Measurements from ENCODE around the gene SCYL1.

Gene SCYL1

DNA sequence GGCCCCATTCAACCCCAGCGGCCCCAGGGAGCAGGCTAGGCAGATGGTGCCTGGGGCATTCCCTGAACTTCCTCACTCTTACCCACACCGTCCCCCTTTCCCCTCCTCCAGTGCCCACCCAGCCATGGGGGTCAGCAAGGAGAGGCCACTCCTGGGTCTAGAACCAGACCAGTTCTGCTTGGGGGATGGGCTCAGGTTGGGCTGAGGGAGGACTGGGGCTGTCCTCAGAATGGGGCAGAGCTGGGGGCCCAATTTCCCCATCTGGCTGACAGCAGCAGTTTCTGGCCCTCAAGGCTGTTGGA is 12.4 kb downstream of the SCYL1 start:
- no peak for DNase-seq (ENCODE audit: low read depth in 2 of 2)

DNA sequence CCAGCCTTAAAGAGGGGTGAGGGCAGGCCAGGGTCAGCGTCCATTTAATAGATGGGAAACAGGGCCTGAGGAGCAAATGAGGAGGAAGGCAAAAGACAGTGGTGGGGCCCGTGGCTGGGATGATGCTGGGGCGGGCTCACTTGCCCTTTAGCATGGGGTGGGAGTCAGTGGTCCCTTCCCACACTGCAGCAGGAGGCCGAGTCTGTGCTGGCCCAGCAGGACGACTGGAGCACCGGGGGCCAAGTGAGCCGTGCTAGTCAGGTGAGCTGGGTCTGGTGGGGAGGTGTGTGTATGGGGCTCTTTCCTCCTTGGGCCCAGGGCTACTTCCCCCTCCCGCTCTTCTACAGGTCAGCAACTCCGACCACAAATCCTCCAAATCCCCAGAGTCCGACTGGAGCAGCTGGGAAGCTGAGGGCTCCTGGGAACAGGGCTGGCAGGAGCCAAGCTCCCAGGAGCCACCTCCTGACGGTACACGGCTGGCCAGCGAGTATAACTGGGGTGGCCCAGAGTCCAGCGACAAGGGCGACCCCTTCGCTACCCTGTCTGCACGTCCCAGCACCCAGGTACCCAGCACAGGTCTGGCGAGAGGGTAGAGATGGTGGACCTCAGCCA is 12.8 kb downstream of the SCYL1 start:
- no peak for DNase-seq (ENCODE audit: low read depth in 2 of 2)

DNA sequence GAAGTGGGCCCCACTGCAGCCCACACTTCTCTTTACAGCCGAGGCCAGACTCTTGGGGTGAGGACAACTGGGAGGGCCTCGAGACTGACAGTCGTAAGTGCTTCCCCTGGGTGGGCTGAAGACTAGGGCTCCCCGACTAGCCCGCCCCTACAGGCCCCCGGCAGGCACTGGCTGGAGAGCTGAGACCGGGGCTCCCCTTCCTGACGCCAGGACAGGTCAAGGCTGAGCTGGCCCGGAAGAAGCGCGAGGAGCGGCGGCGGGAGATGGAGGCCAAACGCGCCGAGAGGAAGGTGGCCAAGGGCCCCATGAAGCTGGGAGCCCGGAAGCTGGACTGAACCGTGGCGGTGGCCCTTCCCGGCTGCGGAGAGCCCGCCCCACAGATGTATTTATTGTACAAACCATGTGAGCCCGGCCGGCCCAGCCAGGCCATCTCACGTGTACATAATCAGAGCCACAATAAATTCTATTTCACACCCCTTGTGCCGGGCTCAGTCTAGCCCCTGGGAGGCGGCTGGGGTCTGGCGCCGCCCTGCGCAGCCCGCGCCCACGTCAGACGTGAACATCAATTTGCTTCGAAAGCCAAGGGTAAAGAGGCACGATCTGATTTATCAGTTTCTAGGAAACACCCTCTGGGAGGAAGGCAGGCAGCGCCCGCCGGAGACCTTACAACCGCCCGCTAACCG is 13.5 kb downstream of the SCYL1 start:
- DNase-seq (ENCODE audit: low read depth in 2 of 2), result no peak

DNA sequence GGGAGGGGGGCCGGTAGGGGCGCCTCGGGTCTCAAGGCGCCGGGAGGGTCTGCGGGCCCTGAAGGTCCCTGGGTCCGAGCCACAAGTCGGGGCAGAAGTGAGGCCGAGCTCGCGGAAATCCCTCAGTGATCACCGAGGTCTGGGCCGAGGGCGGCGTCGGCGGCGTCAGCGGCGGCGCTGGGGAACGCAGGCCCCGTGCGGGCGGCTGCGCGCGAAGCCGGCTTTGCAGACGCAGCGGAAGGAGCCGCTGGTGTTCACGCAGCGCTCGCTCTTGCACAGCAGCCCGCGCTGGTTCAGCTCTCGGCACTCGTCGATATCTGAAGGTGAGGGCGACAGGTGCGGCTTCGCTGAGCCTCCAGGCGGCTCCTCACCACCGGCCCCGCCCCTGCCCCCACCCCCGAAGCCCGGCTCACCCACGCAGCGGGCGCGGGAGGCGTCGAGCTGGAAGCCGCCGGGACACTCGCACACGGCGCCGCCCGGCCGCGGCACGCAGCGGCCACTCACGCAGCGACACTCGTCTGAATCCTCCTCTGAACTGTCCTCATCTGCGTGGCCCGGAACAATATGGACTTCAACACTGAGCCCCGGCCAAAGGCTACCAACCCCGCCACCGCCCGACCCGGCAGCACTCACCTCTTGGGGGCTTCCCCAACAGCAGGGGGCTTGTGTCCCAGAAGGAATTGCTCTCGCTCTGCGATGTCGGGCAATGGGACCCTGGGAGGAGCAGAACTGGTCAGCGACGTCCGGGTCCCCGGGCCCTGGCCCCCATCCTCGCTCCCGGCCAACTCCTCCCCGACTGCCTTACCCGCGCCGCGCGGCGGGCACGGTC is 14.2 kb downstream of the SCYL1 start:
- no peak for DNase-seq (ENCODE audit: low read depth in 2 of 2)

DNA sequence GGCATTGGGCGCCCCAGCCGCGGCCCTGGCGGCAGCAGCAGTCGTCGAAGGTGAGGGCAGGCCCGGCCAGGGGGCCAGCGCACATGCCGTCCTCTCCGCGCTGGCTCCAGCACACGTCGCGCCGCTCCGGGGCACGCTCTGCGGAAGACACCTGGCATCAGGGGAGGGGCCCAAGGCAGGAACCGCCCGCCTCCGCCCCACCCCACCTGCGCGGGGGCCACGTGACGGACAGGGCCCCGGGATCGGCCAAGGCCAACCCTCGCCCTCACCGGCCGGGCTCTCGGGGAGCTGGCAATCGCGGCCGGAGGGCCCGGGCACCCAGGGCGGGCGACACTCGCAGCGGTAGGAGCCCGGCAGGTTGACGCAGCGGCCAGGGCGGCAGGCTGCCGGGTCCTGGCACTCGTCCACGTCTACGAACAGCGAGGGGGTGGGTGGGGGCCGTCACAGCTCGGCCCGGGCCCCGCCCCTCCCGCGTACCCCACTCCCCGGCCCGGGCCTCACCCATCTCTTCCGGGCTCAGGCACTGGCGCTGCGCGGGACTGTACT is 14.9 kb downstream of the SCYL1 start:
- no peak for DNase-seq (ENCODE audit: low read depth in 2 of 2)

DNA sequence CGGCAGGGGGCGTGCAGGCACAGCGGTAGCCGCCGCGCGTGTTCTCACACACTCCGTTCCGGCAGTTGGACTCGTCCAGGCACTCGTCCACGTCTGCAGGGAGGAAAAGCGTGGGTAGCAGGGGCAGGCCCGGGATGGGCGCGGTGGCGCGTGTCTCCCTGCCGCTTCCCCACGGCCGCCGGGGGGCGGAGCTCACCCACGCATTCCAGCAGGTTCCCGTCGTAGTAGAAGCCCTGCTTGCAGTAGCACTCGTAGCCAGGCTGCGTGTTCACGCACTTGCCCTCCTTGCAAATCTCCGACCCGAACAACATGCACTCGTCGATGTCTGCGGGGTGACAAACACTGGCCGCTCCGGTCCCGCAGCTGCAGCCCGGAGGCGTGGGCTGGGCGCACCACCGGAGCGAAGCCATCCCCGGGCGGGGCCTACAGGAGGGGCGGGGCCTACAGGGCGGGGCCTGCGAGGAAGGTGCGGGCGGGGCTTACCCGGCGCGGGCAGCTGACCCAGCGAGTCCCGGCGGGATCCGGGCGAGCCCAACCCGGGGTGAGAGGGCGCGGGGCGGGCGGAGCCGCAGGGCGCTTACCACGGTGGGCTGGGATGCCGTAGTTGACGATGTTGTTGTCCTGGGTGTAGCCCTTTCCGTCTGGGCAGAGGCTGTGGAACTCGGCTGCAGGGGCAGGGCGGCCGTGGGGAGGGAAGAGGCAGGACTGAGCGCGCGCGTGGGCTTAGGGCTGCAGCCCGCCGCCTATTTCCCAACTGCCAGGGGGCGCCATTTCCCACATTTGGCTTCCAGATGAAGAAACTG is 15.6 kb downstream of the SCYL1 start:
- DNase-seq (ENCODE audit: low read depth in 2 of 2), result peak; percentile 75 to 86

DNA sequence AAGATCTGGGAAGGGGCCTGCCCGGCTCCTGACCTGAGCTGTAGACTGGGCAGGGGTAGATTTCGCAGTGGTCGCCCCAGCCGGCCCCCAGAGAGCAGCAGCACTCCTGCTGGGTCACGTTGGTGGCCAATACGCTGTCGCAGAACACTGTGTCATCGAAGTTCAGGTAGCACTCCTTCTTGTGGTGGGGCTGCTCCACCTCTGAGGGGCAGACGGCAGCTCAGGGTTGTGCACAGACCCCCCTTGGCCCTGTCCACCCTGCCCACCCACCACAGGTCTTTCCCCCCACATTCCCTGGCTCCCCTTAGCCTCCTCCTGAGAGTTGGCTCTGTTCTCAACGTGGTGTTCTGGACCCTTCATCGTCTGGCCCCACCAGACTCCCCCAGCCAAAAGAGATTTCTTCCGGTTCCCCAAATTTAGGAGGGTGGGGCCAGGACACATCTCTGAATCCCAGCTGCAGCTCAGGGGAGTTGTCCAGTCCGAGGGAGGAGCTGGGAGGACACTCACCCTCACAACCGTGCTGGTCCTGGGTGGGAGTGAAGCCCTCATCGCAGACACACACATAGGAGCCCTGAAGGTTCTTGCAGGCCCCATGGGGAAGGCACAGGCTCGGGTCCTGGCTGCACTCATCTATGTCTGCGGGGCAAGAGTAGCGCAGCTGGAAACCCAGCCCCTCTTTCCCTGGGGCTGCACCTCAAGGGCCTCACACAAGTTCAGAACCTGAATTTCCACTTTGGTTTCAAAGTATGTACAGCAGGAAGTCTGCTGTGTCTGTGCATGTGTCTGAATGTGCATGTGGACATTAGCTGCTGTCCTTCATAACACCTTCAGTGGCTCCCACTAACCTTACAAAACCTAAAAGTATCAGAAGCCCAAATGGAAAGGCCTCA is 16.5 kb downstream of the SCYL1 start:
- DNase-seq (ENCODE audit: low read depth in 2 of 2), result no peak

DNA sequence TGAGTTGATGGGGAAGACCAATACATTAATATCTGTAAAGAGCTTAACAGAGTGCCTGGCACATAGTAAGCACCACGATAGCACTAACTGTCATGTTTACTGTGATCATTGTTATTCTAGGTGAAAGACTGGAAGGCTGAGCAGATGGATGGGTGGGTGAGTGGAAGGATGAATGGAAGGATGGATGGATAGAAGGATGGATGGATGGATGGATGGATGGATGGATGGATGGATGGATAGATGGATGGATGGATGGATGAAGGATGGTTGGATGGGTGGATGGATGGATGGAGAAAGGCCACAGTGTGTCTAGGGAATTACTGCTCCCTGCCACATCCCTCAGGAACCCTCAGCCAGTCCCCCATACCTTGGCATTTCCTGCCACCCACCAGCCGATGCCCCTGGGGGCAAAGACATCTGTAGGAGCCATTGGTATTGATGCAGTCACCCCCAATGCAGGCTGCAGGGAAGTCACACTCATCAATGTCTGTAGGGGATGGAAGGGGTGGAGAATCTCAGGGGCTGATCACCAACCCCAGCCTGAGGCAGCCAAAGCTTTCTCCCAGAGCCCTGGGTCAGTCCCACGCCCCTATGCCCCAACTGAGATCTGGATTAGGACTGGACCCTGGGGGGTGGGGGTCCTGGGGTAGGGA is 18.0 kb downstream of the SCYL1 start:
- DNase-seq (ENCODE audit: low read depth in 2 of 2), result no peak

DNA sequence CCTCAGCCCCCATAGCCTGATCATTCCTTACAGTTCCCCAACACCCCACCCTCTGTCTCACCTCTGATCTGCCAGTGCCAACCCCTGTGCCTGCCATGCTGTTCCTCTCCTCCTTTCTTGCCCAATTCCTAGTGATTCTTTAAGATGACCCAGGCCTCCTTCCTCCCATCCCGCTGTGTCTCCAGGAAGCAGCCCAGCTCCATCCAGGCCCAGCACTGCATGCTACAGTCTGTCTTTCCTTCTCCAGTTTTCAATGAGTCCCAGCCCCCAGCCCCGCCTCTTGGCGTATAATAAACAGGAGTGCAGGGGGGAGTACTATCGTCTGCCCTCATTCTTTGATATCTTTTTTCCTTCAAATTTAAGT is 21.0 kb downstream of the SCYL1 start:
- DNase-seq (ENCODE audit: low read depth in 2 of 2), result no peak

DNA sequence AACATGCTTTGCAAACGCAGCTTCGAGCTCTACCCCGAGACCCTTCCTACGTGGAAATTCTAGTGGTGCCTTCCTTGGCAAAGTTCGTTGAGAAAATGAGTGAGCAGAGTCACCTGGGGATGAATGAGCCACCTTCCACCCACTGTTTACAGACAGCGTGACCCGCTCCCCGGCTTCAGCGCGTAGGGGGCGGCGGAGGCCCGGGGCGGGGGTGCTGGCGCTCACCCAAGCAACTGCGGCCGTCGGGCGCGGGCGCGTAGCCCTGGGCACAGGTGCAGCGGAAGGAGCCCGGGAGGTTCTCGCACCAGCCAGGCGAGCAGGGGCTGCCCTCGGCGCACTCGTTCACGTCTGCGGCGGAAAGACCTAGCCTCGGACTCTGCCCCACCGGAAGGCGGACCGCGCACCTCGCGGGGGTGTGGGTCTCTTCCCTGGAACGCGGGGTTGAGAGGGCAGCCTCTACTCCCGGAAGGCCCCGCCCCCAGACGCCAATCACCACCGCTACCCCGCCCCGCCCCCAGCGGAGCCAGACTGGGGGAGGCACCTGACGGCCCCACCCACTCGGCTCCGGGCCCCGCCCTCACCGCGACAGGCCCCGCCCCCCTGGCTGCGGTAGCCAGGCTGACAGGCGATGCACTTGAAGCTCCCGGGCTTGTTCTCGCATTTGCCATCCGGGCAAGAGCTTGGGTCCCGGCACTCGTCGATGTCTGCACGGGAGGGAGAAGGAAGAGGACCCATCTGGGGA is 21.5 kb downstream of the SCYL1 start:
- DNase-seq (ENCODE audit: low read depth in 2 of 2), result peak; percentile 94 to 99

DNA sequence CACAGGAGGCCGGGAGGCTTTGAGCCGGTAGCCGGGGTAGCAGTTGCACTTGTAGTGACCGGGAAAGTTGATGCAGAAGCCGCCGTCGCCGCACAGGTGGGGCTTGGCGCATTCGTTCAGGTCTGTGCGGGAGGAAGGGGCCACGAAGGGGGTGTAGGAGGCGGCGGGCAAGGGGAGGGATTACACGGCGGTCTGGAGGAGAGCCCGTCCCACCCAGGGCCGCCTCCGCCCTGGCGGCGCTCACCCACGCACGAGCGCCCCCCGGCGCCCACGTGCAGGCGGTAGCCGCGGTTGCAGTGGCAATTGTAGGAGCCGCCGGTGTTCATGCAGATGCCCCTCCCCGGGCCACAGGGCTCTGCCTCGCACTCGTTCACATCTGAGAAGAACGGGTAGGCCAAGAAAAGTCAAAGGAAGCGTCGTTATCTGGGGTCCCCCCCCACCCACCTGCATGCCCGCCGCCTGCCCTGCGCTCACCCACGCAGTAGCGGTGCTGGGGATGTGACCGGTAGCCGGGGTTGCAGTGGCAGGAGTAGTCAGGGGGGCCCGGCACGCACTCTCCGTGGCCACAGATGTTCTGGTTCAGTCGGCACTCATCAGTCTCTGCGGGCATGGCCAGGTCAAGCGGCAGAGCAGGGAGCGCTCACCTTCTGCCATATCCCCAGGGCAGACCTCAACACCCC is 22.7 kb downstream of the SCYL1 start:
- no peak for DNase-seq (ENCODE audit: low read depth in 2 of 2)

DNA sequence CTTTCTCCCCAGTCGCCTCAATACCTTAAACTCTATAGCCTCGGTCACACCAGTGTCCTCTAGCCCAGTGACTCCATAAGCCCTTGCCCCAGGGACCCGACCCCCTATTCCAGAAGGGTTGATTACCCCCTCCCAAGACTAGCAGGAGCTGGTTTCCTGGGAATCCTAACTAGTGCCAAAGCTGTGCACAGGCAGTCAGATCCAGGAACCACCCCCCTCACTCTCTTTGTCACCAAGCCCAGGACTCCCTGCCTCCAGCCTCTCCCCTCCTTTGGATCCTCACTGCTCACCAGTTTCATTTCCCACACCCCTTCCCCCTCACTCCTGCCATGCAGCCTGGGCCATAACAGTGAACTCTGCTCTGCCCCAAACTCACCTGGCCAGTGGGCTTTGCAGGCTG is 23.5 kb downstream of the SCYL1 start:
- DNase-seq (ENCODE audit: low read depth in 2 of 2), result no peak

DNA sequence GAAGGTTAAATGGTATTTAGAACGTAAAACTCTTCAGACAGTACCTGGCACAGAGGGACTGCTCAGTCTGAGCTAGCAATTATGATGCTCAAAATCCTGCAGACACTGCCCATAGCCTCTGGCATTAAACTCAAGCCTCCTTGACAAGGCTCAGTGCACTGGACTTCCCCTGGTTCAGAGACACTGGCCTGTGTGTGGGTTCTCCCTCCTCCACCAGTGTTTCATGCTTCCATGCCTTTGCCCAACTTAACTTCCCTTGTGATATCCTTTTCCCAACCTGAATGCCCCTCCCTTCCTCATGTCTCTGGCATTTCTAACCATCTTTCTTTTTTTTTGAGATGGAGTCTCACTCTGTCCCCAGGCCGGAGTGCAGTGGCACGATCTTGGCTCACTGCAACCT is 24.2 kb downstream of the SCYL1 start:
- no peak for DNase-seq (ENCODE audit: low read depth in 2 of 2)

DNA sequence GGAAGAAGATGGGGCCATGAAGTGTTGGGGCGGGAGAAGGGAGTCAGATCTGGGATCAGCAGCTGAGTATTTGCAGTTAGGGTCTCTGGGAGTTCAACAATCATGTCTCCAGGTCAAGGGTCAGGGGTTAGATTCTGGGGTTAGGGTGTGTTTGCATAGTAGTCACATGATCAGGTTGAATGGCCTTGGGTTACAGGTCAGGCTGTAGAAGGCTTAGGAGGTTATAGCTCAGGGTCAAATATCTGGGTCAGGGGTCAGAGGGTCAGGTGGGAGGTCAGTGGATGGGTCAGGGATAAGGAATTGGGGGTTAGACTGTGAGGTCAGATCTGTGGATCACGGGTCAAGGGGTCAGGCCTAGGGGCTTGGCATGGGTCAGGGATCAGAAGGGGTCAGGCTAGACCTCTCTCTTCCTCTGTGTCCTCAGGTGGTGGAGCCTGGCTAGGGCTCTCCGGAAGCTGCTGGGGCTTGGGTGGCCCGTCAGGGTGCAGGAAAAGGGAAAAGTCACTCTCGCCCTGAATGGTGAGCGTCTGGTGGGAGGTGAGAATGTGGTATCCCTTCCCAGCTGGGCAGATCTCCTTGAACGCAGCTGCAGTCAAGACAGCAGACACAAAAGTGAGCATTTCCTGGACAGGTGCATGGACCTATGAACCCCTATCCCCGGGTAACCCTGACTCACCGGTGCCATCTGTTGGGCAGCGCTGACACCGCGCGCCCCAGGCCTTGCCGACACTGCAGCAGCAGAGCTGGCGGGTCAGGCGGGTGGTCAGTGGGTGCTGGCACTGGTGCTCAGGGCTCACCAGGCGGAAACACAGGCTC is 26.9 kb downstream of the SCYL1 start:
- peak in 1 of 2 experiments; percentile 47 for DNase-seq (ENCODE audit: low read depth in 2 of 2)

DNA sequence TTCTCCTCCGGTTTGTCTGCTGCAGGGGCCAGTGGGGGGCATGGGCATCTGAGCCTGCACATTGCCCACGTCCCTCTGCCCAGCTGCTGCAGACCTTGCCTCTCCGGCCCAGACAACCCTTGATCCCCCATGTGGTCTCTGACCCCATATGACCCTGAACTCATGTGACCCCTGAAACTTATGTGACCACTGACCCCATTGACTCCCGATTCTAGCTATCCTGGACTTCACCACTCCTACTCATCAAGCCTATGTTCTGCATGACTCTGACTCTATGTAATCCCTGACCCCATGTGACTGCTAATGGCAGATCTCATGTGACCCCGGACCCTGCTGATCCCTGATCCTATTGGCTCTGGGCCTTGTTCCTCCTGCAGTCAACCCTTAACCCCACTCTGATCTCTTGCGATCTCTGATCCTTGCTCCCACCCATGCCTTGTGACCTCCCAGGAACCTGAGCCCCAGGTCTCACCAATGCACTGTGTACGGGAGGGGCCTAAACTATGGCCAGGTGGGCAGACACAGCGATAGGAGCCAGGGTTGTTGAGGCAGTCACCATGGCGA is 27.6 kb downstream of the SCYL1 start:
- no peak for DNase-seq (ENCODE audit: low read depth in 2 of 2)

DNA sequence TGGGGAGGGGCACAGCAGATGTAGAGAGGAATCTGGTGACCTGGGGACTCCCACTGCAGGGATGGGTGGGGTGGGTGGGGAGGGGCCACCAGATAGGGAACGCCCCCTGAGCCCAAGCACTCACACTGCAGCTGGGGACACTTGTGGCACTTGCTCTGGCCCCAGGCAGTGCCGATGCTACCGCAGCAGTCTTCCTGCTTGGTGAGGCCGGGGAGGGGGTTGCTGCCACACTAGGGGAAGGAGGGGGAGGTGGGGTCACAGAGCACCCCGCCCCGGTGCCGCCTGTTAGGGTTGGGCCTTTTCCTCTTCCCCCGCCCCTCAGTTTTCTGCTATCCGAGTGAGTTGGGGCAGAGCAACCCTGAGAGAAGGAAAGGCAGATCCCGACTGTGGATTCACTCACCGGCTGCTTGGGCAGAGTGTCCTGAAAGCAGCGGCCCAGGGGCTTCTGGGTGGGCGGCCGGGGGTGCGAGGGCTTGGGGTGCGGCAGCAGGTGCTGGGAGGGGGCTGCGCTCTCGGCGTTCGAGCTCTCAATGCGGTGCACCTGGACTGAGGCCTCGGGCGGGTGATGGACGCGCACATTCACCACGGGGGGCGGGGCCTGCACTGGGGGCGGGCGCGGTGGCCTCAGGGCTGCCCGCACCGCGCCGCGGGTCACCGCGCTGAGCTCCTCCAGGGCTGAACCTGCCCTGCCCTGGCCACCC is 28.6 kb downstream of the SCYL1 start:
- peak in 1 of 2 experiments; percentile 60 for DNase-seq (ENCODE audit: low read depth in 2 of 2)

DNA sequence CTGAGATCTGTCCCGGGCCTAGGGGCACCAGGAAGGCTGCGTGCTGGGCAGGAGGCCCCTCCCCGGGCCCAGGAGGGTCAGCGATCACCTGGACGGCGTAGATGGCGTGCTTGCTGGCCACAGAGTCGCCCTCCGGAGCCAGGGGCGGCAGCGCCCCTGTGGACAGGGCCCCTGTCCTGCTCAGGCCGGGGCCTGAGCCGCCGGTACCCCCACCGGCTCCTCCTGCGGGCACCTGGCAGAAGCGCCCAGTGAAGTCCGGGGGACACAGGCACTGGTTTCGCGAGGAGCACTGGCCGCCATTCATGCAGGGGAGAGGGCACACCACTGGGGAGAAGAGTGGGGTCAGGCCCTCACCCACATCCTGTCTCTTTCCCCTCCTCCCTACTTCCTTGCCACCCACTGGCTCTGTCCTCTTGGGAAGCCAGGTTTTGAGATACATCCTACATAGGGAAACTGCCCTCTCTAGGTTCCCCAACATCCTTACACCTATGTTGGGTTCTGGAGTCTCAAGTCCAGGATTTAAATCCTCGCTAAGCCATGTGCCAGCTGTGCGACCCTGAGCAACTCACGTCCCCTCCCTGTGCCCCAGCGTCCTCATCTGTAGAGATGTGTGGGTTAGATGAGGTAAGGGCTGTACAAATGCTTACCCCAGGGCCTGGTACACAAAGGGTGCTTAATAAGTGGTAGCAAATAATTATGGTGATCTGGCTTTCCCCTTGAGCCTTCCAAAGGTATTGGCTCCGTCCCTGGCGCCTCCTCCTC is 29.4 kb downstream of the SCYL1 start:
- DNase-seq (ENCODE audit: low read depth in 2 of 2), result no peak

Data from stimulated activated CD4-positive, alpha-beta T cell treated with anti-CD3 and anti-CD28 coated beads, Interleukin-12 subunit alpha, Interleukin-12 subunit beta, amount 100 ng/mL, for 24 hours (primary cell).